ENCODE results near the gene UBE2J2.

UBE2J2 gene

GRCh38 chr1:1313500-1314236, 40.0 kb upstream of the UBE2J2 start:
- H3K79me2 ChIP-seq (ENCODE audit: insufficient read depth, low read length), result no peaks in the 10 kb centered on the region
- TF ChIP-seq, protein P1, sequence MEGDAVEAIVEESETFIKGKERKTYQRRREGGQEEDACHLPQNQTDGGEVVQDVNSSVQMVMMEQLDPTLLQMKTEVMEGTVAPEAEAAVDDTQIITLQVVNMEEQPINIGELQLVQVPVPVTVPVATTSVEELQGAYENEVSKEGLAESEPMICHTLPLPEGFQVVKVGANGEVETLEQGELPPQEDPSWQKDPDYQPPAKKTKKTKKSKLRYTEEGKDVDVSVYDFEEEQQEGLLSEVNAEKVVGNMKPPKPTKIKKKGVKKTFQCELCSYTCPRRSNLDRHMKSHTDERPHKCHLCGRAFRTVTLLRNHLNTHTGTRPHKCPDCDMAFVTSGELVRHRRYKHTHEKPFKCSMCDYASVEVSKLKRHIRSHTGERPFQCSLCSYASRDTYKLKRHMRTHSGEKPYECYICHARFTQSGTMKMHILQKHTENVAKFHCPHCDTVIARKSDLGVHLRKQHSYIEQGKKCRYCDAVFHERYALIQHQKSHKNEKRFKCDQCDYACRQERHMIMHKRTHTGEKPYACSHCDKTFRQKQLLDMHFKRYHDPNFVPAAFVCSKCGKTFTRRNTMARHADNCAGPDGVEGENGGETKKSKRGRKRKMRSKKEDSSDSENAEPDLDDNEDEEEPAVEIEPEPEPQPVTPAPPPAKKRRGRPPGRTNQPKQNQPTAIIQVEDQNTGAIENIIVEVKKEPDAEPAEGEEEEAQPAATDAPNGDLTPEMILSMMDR (IDR thresholded peaks at IDR 0.05; ENCODE audit: low read length), result no peak
- TF ChIP-seq EZH2 (IDR thresholded peaks at IDR 0.05; ENCODE audit: borderline replicate concordance, low read length), result no peak
- no peaks in the 10 kb centered on the region for H3F3A ChIP-seq (ENCODE audit: insufficient read depth, low read length)
- H3K4me1 ChIP-seq (ENCODE audit: insufficient read depth, low read length, severe bottlenecking), result peaks cover 16% of the 10 kb centered on the region
- H3K9me3 ChIP-seq (ENCODE audit: low read length), result no peaks in the 10 kb centered on the region
- peaks cover 73% of the 10 kb centered on the region for H3K36me3 ChIP-seq (ENCODE audit: insufficient read depth, low read length)
- no peak overlapping the region for H3K9ac ChIP-seq (ENCODE audit: low read length)
- no peaks in the 10 kb centered on the region for H3K27me3 ChIP-seq (ENCODE audit: insufficient read depth, low read length)
- no peak overlapping the region for H2AFZ ChIP-seq (ENCODE audit: low read length)
- no peak overlapping the region for H3K27ac ChIP-seq (ENCODE audit: low read depth, low read length, poor library complexity, severe bottlenecking)
- no peaks in the 10 kb centered on the region for H4K20me1 ChIP-seq (ENCODE audit: insufficient read depth, low read length)
- no peaks in the 10 kb centered on the region for H3K9me2 ChIP-seq (ENCODE audit: low read depth, low read length)
- H3K4me2 ChIP-seq (ENCODE audit: low read length), result no peak overlapping the region
- H3K4me3 ChIP-seq (ENCODE audit: low read depth, low read length, poor library complexity, severe bottlenecking), result no peak overlapping the region

GRCh38 chr1:1312450-1313314, 39.0 kb upstream of the UBE2J2 start:
- peaks cover 68% of the 10 kb centered on the region for H3K36me3 ChIP-seq (ENCODE audit: insufficient read depth, low read length)
- no peaks in the 10 kb centered on the region for H3F3A ChIP-seq (ENCODE audit: insufficient read depth, low read length)
- no peaks in the 10 kb centered on the region for H3K27me3 ChIP-seq (ENCODE audit: insufficient read depth, low read length)

More at GRCh38 chr1:1312450-1313314, 39.0 kb upstream of the UBE2J2 start:
- Histone ChIP-seq H3K9me3 (ENCODE audit: low read length) (no peaks in the 10 kb centered on the region), H3K4me3 (ENCODE audit: low read depth, low read length, poor library complexity, severe bottlenecking) (no peak overlapping the region), H2AFZ (ENCODE audit: low read length) (no peak overlapping the region), H3K4me2 (ENCODE audit: low read length) (no peak overlapping the region), H3K27ac (ENCODE audit: low read depth, low read length, poor library complexity, severe bottlenecking) (no peak overlapping the region), H3K9ac (ENCODE audit: low read length) (no peak overlapping the region), H4K20me1 (ENCODE audit: insufficient read depth, low read length) (no peaks in the 10 kb centered on the region), H3K79me2 (ENCODE audit: insufficient read depth, low read length) (no peaks in the 10 kb centered on the region), H3K4me1 (ENCODE audit: insufficient read depth, low read length, severe bottlenecking) (peaks cover 16% of the 10 kb centered on the region), H3K9me2 (ENCODE audit: low read depth, low read length) (no peaks in the 10 kb centered on the region)
- TF ChIP-seq, protein P1 (IDR thresholded peaks at IDR 0.05; ENCODE audit: low read length), result no peak
- no peak for TF ChIP-seq EZH2 (IDR thresholded peaks at IDR 0.05; ENCODE audit: borderline replicate concordance, low read length)
